ENCODE data around the gene TFDP1. TPM values are rescaled to one million over a fixed set of nuclear protein-coding genes. Genes with fewer than 3 reads are reported as not detected.

Gene TFDP1
- total RNA-seq, 4 donors from 2014 or later = 24.3 to 164 (median 49.1) TPM

DNA sequence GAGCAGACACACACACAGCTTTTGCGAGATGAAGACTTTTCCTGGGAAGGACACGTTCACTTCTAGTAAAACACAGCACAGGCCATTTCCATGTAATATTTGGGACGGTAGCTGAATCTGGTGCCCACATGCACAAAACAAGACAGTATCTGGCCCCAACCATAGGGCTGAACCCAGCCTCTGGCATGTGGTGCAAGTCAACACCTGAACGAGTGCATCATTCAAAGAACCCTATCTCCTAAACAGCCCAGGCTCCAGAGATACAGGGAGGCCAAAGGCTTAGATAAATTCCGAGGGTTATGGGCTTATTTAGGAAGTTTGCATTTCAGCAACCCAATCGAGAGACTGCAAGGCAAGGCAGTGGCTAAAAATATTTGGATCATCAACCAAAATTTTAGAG, 2.7 kb upstream of the TFDP1 start:
- Histone ChIP-seq H3K27ac (no peak overlapping the region), H3K9me3 (peaks cover 4 to 5% of the 10 kb centered on the region in 2 donors), H3K4me3 (no peak overlapping the region), H3K27me3 (no peaks in the 10 kb centered on the region), H3K4me1 (peaks cover 0 to 17% (median 12%) of the 10 kb centered on the region in 4 donors), H3K36me3 (no peaks in the 10 kb centered on the region)
- no peak for DNase-seq
- 77 to 79% methylated on average over 4 to 6 of the region's 6 CpGs for WGBS, 2 donors (ENCODE audit: low coverage in 1 of 2)
- intact Hi-C loops (cut with DNase I; ENCODE audit: low total_unique reads) = no loop called here
- TF ChIP-seq, protein P1, sequence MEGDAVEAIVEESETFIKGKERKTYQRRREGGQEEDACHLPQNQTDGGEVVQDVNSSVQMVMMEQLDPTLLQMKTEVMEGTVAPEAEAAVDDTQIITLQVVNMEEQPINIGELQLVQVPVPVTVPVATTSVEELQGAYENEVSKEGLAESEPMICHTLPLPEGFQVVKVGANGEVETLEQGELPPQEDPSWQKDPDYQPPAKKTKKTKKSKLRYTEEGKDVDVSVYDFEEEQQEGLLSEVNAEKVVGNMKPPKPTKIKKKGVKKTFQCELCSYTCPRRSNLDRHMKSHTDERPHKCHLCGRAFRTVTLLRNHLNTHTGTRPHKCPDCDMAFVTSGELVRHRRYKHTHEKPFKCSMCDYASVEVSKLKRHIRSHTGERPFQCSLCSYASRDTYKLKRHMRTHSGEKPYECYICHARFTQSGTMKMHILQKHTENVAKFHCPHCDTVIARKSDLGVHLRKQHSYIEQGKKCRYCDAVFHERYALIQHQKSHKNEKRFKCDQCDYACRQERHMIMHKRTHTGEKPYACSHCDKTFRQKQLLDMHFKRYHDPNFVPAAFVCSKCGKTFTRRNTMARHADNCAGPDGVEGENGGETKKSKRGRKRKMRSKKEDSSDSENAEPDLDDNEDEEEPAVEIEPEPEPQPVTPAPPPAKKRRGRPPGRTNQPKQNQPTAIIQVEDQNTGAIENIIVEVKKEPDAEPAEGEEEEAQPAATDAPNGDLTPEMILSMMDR (IDR thresholded peaks at IDR 0.05) = no peak
- no peak for TF ChIP-seq POLR2A (IDR thresholded peaks at IDR 0.05)
- TF ChIP-seq POLR2AphosphoS5 (IDR thresholded peaks at IDR 0.05) = no peak
- no peak for TF ChIP-seq EP300 (IDR thresholded peaks at IDR 0.05; ENCODE audit: low read depth)
- in situ Hi-C loops (cut with MboI; ENCODE audit: low pct_ligation_motif_present in 1 of 4, low pct_unique_long_range_greater_than_20kb in 1 of 4, low sequenced_read_pairs in 3 of 4) = no loop called here

DNA sequence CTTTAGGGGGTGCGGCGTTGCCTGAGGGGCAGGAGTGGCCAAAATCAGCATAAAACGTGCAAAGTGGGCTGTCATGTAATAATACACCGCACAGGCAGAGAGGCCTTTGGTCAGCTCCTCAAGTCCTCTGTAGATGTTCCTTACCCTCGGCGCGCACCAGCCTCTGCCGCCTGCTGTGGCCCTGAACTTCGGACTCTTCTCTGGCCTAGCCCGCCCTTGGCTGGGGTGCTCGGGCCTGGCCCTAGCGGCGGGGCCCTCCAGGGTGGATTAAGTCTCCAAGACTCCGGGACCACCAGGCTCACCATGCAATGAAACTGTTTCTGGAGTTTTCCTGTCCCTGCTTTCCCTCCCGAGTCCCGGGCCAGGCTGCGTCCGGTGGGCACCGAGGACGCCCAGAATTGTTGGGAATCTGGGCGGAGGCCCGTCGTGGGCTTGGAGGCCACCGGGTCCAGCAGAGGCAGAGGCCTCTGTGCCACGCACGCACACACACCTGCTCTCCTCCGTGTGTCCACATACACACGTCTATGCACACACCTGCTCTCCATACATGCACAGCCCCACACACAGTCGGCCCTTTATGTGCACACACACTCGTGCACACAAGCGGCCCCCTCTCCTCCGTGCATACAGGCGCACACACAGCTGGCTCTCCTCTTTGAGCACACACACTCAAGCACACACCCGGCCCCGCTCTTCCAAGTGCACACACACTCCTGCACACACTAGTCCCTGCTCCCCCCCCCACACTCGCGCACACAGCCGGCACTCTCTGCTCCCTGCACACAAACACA, 1.5 kb upstream of the TFDP1 start:
- TF ChIP-seq, protein P1 (IDR thresholded peaks at IDR 0.05) = no peak
- TF ChIP-seq POLR2A (IDR thresholded peaks at IDR 0.05) = no peak
- TF ChIP-seq POLR2AphosphoS5 (IDR thresholded peaks at IDR 0.05) = no peak
- TF ChIP-seq EP300 (IDR thresholded peaks at IDR 0.05; ENCODE audit: low read depth) = no peak
- in situ Hi-C loops (cut with MboI; ENCODE audit: low pct_ligation_motif_present in 1 of 4, low pct_unique_long_range_greater_than_20kb in 1 of 4, low sequenced_read_pairs in 3 of 4) = no loop called here
- no peaks in the 10 kb centered on the region for H3K9me3 ChIP-seq
- H3K4me1 ChIP-seq = peaks cover 0 to 17% (median 13%) of the 10 kb centered on the region in 4 donors
- no peaks in the 10 kb centered on the region for H3K36me3 ChIP-seq
- no peak overlapping the region for H3K27ac ChIP-seq
- 82% methylated on average over 38 of the region's 38 CpGs; no CpG with 5 or more reads in 1 of the 2 donors for WGBS, 2 donors (ENCODE audit: low coverage in 1 of 2)
- H3K27me3 ChIP-seq = no peaks in the 10 kb centered on the region
- intact Hi-C loops (cut with DNase I; ENCODE audit: low total_unique reads) = no loop called here
- no peak overlapping the region for H3K4me3 ChIP-seq
- DNase-seq = peak; percentile 6

DNA sequence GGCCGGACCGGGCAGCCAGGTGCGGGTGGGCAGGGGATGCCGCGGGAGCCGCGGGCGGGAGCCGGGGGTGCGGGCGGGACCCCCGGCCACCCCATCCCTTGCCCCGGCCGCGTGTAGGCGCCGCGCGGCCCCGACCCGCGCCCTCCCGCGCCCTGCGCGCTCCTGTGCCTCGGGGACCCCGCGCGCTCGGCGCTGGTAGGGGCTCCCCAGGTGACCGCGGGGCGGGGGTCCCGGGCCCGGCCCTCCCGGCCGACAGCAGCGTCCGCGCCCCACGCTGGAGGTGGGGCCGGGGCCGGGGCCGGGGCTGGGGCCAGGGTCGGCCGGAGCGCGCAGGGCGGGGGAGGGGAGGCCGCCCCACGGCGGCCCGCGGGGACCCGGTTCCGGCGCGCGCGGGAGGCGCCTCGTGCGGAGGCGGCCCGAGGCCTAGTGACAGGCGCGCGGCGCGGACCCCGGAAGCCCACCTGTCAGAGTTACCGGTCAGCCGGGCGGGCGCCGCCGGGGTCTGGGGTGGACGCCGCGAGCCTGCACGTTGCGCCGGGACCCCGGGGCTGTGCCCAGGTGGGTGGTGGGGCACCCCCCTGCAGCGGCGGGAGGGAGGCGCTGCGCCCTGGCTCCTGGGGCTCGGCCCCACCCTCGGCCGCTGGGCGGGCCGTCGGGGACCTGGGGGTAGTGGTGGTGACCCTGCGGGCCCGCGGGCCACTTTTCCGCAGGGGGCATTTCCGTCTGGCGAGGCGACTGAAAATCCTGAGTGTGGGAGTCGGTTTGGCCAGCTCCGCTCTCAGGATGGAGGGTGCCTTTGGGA, 518 bp downstream of the TFDP1 start:
- TF ChIP-seq EP300 (IDR thresholded peaks at IDR 0.05; ENCODE audit: low read depth) = no peak
- no peak for TF ChIP-seq POLR2A (IDR thresholded peaks at IDR 0.05)
- no peak for TF ChIP-seq POLR2AphosphoS5 (IDR thresholded peaks at IDR 0.05)
- TF ChIP-seq, protein P1 (IDR thresholded peaks at IDR 0.05) = no peak
- in situ Hi-C loops (cut with MboI; ENCODE audit: low pct_ligation_motif_present in 1 of 4, low pct_unique_long_range_greater_than_20kb in 1 of 4, low sequenced_read_pairs in 3 of 4) = no loop called here
- intact Hi-C loops (cut with DNase I; ENCODE audit: low total_unique reads) = no loop called here
- peak; percentile 17 for DNase-seq
- peaks cover 0 to 17% (median 13%) of the 10 kb centered on the region in 4 donors for H3K4me1 ChIP-seq
- H3K36me3 ChIP-seq = no peaks in the 10 kb centered on the region
- WGBS, 2 donors (ENCODE audit: low coverage in 1 of 2) = 1% methylated on average over 45 of the region's 105 CpGs; no CpG with 5 or more reads in 1 of the 2 donors
- H3K27ac ChIP-seq = peak overlapping the region in 3 of 4 donors; percentile 53 to 74 (median 60)
- H3K27me3 ChIP-seq = no peaks in the 10 kb centered on the region
- H3K4me3 ChIP-seq = peak overlapping the region; percentile 47 to 79 (median 70)
- H3K9me3 ChIP-seq = no peaks in the 10 kb centered on the region

DNA sequence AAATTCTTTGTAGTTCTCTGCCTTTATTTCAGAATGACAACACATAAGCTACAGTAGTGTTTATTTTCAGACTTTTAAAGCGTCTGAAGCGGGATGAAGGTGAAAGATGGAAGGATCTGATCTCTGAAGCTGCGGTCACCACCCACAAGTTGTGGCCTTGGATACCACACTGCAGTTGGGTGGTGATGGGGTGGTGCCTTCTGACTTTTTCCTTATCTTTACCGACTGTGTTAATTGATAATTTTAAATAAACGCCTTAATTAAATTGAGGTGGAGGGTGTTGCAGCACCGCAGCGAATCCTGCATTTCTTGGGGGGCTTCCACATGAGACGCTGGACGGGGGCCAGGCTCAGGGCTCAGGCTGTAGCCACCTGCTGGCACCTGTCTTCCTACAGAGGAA, 1.3 kb downstream of the TFDP1 start:
- TF ChIP-seq EP300 (IDR thresholded peaks at IDR 0.05; ENCODE audit: low read depth) = no peak
- TF ChIP-seq POLR2A (IDR thresholded peaks at IDR 0.05) = no peak
- TF ChIP-seq, protein P1 (IDR thresholded peaks at IDR 0.05) = no peak
- no peak for TF ChIP-seq POLR2AphosphoS5 (IDR thresholded peaks at IDR 0.05)
- intact Hi-C loops (cut with DNase I; ENCODE audit: low total_unique reads) = no loop called here
- no peaks in the 10 kb centered on the region for H3K27me3 ChIP-seq
- H3K27ac ChIP-seq = peak overlapping the region in 1 of 4 donors; percentile 60
- 66 to 71% methylated on average over 7 to 9 of the region's 9 CpGs for WGBS, 2 donors (ENCODE audit: low coverage in 1 of 2)
- H3K4me1 ChIP-seq = peaks cover 0 to 17% (median 13%) of the 10 kb centered on the region in 4 donors
- no peaks in the 10 kb centered on the region for H3K9me3 ChIP-seq
- DNase-seq = peak; percentile 7
- H3K4me3 ChIP-seq = peak overlapping the region in 2 of 4 donors; percentile 78 to 79
- in situ Hi-C loops (cut with MboI; ENCODE audit: low pct_ligation_motif_present in 1 of 4, low pct_unique_long_range_greater_than_20kb in 1 of 4, low sequenced_read_pairs in 3 of 4) = no loop called here
- no peaks in the 10 kb centered on the region for H3K36me3 ChIP-seq

All from transverse colon (tissue), 4 donors.